ENCODE results near the gene ARHGEF2.

ARHGEF2 gene

GRCh38 chr1:155938220-155938627 lies 40.1 kb downstream of the ARHGEF2 start:
- Histone ChIP-seq H3K36me3 (peaks cover 8% of the 10 kb centered on the region), H3K9me3 (no peaks in the 10 kb centered on the region), H3K4me1 (peaks cover 15% of the 10 kb centered on the region), H3K27me3 (no peaks in the 10 kb centered on the region), H3K4me3 (ENCODE audit: low read depth, low read length) (no peak overlapping the region)
- TF ChIP-seq CTCF (IDR thresholded peaks at IDR 0.05; ENCODE audit: low read depth, low read length), result peak; percentile 93
- DNase-seq, result peak; percentile 44

GRCh38 chr1:155934936-155935590 lies 43.3 kb downstream of the ARHGEF2 start:
- Histone ChIP-seq H3K9me3 (no peaks in the 10 kb centered on the region), H3K4me1 (peaks cover under 1% of the 10 kb centered on the region)
- no peak for DNase-seq

GRCh38 chr1:155934097-155934935 lies 44.0 kb downstream of the ARHGEF2 start, which contains the start of gene KHDC4:
Gene KHDC4, minus strand, starts transcription at chr1:155934413. Its CDS starts 40 bp downstream, at chr1:155934373.
- peak; percentile 96 for DNase-seq
- TF ChIP-seq CTCF (IDR thresholded peaks at IDR 0.05; ENCODE audit: low read depth, low read length), result peak; percentile 13; the same call in 1 of the 2 replicates
- H3K9me3 ChIP-seq, result no peaks in the 10 kb centered on the region
- H3K36me3 ChIP-seq, result peaks cover 45% of the 10 kb centered on the region
- H3K4me1 ChIP-seq, result no peaks in the 10 kb centered on the region; the same call in 1 of the 2 replicates
- H3K4me3 ChIP-seq (ENCODE audit: low read depth, low read length), result peak within 1 kb of the TSS; percentile 100
- no peaks in the 10 kb centered on the region for H3K27me3 ChIP-seq

More at GRCh38 chr1:155934936-155935590, 43.3 kb downstream of the ARHGEF2 start:
- peak overlapping the region; percentile 100 for H3K4me3 ChIP-seq (ENCODE audit: low read depth, low read length)
- H3K27me3 ChIP-seq, result no peaks in the 10 kb centered on the region
- TF ChIP-seq CTCF (IDR thresholded peaks at IDR 0.05; ENCODE audit: low read depth, low read length), result no peak
- peaks cover 37% of the 10 kb centered on the region for H3K36me3 ChIP-seq

- Histone ChIP-seq H3K9me3 (no peaks in the 10 kb centered on the region), H3K36me3 (peaks cover 52% of the 10 kb centered on the region), H3K4me3 (ENCODE audit: low read depth, low read length) (peak overlapping the region; percentile 100), H3K4me1 (no peaks in the 10 kb centered on the region; the same call in 1 of the 2 replicates), H3K27me3 (no peaks in the 10 kb centered on the region)
- no peak for TF ChIP-seq CTCF (IDR thresholded peaks at IDR 0.05; ENCODE audit: low read depth, low read length)
- DNase-seq, result no peak
Measured at GRCh38 chr1:155933591-155934096, 44.7 kb downstream of the ARHGEF2 start.

GRCh38 chr1:155932487-155932886 lies 45.9 kb downstream of the ARHGEF2 start:
- no peak for TF ChIP-seq CTCF (IDR thresholded peaks at IDR 0.05; ENCODE audit: low read depth, low read length)
- DNase-seq, result no peak
- no peak overlapping the region; the same call in 1 of the 2 replicates for H3K4me3 ChIP-seq (ENCODE audit: low read depth, low read length)
- H3K36me3 ChIP-seq, result peaks cover 63% of the 10 kb centered on the region
- H3K4me1 ChIP-seq, result no peaks in the 10 kb centered on the region; the same call in 1 of the 2 replicates
- no peaks in the 10 kb centered on the region for H3K27me3 ChIP-seq
- H3K9me3 ChIP-seq, result no peaks in the 10 kb centered on the region
